Adipose tissue (tissue), 3 donors: ENCODE results near the gene CENPP. TPM values are rescaled to one million over a fixed set of nuclear protein-coding genes. Genes with fewer than 3 reads are reported as not detected.
"Not testable (repeated sequence)": the region's sequence is repeated elsewhere in the genome, so short reads cannot be mapped to it uniquely, and the experiment has no call there.

Source experiments
- H3K27ac ChIP-seq: one replicate; pipeline ENCODE4 v1.5.1; 2013; ENCODE audit warnings: low read depth, low read length
- WGBS, 3 donors: extraction: QIAGEN DNeasy Blood & Tissue Kit; methylation state at CpG; one replicate each; pipeline ENCODE4 v1.1.7; 2013; 5-methylcytosine and 5-hydroxymethylcytosine counted together
- polyA plus RNA-seq, 3 donors: library from polyadenylated mRNA; stranded (reverse); fragments of 200-250 nt; gene quantifications; one replicate each; pipeline ENCODE4 v1.2.3, GENCODE V29; 2013
- donor health status: healthy with polysubstance abuse.
- donor health status: Bipolar disorder and iron deficiency.
- donor health status: healthy.

Gene CENPP
- polyA plus RNA-seq, 3 donors: 1.3 to 2.2 (median 1.5) TPM

DNA sequence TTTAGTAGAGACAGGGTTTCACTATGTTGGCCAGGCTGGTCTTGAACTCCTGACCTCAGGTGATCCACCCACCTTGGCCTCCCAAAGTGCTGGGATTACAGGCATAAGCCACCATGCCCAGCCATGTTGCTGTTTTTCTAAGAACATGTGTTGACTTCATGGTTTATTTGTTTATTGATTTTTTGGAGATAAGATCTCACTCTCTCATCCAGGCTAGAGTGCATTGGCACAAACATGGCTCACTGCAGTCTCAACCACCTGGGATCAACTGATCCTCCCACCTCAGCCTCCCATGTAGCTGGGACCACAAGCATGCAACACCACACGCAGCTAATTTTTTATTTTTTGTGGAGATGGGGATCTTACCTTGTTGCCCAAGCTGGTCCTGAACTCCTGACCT lies 269.3 kb downstream of the CENPP start:
- H3K27ac ChIP-seq: not testable (repeated sequence)
- WGBS, 3 donors: 88 to 100% (median 90%) methylated on average over 1 of the region's 1 CpG

GRCh38 chr9:92595930-92596329 lies 270.2 kb downstream of the CENPP start:
- WGBS, 3 donors: 93 to 100% (median 96%) methylated on average over 1 of the region's 1 CpG
- H3K27ac ChIP-seq: no peak overlapping the region

GRCh38 chr9:92598382-92598781 lies 272.6 kb downstream of the CENPP start:
- H3K27ac ChIP-seq: peak overlapping the region; percentile 48
- 49 to 80% (median 75%) methylated on average over 2 of the region's 2 CpGs for WGBS, 3 donors

DNA sequence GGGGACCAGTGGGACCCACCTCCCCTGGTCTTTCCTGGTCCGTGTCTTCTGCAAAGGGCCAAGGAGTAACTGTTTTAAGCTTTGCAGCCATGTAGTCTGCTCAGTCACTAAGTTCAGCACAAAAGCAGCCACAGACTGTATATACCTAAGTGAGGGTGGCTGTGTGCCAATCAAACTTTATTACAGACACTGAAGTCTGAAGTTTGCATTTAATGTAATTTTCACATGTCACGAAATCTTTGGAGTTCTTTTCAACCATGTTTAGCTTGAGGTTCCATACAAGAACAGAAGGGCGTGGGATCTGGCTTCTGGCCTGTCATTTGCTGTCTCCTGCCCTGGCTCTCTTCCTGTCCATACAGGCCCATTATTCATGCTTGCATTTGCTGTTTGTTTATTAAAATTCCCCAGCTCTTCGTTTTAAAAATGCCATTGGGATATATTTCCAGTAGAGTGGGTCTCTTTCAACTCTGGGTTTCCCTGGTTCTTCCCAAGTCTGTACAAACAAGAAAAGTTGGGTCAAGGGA lies 274.2 kb downstream of the CENPP start:
- WGBS, 3 donors: 77 to 80% (median 79%) methylated on average over 4 of the region's 4 CpGs
- H3K27ac ChIP-seq: no peak overlapping the region

DNA sequence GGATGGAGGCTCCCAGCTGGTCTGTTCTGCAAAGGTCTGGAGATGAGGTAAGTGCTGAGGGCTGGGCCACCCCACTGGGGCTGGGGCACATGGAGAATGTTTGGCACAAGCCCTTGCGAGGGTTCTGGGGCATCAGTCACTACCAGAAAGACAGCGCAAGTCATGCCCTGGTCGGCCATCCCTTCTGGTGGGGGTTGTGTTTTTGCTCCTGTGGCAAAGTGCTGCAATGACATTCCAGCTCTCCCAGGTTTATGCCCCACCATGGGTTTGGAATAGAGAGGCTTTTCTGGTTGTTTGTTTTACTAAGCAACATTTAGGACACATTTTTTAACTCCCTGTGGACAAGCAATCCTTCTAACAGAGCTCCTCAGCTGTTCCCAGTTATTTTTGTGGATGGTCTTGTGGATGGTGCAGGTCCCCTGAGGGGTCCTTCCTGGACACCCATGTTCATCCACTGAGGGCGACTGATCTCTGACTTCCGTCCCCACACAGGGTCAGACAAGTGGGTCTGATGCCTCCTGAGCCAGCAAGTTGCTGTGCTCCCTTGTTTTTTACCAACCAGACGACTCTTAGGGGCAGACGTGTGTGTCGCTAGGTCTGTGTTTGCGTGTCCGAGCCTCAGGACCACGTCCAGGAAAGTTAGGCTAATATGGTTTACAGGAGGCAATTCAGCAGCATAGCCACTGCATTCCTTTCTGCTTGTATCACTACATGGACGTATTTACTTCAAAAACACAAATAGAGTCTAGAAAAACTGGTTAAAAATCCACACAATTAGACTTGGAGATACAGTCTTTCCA lies 274.9 kb downstream of the CENPP start:
- WGBS, 3 donors: 59 to 75% (median 60%) methylated on average over 12 of the region's 12 CpGs

GRCh38 chr9:92601451-92601850 lies 275.7 kb downstream of the CENPP start:
- WGBS, 3 donors: 73 to 84% (median 84%) methylated on average over 12 of the region's 12 CpGs
- no peak overlapping the region for H3K27ac ChIP-seq

More for the DNA sequence above, 274.9 kb downstream of the CENPP start:
- no peak overlapping the region for H3K27ac ChIP-seq

- 92 to 95% (median 93%) methylated on average over 10 of the region's 10 CpGs for WGBS, 3 donors
- no peak overlapping the region for H3K27ac ChIP-seq
Measured at GRCh38 chr9:92602413-92602812, 276.7 kb downstream of the CENPP start.

GRCh38 chr9:92603100-92603499 lies 277.3 kb downstream of the CENPP start:
- H3K27ac ChIP-seq: no peak overlapping the region
- WGBS, 3 donors: 87 to 97% (median 95%) methylated on average over 5 of the region's 5 CpGs

GRCh38 chr9:92603990-92604389 lies 278.2 kb downstream of the CENPP start:
- 83 to 97% (median 91%) methylated on average over 5 of the region's 5 CpGs for WGBS, 3 donors
- no peak overlapping the region for H3K27ac ChIP-seq

DNA sequence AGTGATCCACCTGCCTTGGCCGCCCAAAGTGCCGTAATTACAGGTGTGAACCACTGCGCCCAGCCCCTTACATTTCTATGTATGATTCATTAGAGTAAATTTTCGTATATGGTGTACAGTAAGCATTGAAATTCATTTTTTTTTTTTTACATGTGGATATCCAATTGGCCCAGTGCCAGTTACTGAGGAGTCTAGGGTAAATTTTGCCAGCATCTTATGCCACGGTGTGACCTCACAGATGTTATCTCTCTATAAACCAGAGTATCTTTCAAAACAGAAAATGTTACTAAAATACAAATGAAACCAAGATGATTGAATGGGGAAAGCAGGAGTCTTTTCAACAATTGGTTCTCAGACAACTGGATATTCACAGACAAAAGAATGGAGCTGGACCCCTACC lies 279.5 kb downstream of the CENPP start:
- WGBS, 3 donors: 86 to 96% (median 94%) methylated on average over 5 of the region's 5 CpGs

DNA sequence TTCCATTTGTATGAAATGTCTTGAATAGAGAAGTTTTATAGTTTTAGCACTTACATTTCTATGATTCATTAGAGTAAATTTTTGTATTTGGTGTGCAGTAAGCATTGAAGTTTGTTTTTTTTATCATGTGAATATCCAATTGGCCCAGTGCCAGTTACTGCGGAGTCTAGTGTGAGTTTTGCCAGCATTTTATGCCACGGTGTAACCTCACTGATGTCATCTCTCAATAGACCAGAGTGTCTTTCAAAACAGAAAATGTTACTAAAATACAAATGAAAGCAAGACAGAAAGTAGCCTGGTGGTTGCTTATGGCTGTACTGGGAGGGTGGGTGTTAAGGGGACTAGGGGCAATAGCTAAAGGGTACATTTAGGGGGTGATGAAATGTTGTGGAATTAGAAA lies 281.3 kb downstream of the CENPP start:
- no peak overlapping the region for H3K27ac ChIP-seq

More for the DNA sequence above, 279.5 kb downstream of the CENPP start:
- H3K27ac ChIP-seq: no peak overlapping the region

DNA sequence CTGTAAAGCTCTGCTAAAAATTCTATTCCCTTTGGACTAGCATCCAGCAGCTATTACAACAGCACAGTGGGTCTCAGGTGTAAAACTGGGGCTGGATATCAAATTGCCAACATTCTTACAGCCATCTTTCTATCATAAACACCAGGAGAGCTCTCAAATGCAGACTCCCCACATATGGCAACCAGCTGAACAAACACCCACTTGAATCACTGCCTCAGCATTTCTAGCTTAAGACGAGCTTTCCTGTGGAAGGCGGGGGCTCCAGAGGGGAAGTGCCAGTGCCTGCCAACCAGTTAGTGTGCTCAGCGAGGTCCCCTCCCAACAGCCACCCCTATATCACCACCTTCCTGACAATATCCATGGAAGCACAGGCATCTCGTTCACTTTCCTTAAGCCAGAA lies 282.0 kb downstream of the CENPP start:
- no peak overlapping the region for H3K27ac ChIP-seq
- 35 to 46% (median 45%) methylated on average over 4 of the region's 4 CpGs for WGBS, 3 donors

More for the DNA sequence above, 281.3 kb downstream of the CENPP start:
- 17 to 31% (median 30%) methylated on average over 2 of the region's 2 CpGs for WGBS, 3 donors

GRCh38 chr9:92608241-92608908 lies 282.6 kb downstream of the CENPP start:
- WGBS, 3 donors: 45 to 71% (median 70%) methylated on average over 10 of the region's 10 CpGs
- H3K27ac ChIP-seq: no peak overlapping the region

DNA sequence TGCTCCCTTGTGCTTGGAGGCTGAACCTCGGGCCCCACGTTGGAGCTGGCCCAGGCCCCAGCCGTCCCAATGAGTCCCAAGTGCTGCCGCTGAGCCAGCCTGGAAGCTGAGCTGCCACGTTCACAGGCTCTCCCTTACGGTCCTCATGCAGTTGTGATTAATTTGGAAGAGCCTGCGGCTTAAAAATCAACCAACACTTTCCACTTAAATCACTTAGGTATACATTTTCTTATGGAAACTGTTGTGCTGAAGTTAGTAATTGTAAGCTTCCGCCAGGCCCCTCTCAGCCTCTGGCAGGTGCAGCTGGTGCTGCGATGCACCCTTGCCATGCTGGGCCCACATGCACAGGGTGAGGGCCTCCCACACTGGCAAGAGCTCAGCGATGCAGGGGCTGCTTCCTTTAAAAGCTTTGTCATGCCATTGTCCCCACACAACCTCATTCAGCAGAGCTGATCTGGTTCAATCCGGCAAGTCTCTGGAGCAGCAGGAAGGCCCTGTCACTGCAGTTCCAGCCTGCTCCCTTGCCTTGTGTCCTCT lies 283.2 kb downstream of the CENPP start:
- WGBS, 3 donors: 54 to 67% (median 59%) methylated on average over 11 of the region's 11 CpGs

DNA sequence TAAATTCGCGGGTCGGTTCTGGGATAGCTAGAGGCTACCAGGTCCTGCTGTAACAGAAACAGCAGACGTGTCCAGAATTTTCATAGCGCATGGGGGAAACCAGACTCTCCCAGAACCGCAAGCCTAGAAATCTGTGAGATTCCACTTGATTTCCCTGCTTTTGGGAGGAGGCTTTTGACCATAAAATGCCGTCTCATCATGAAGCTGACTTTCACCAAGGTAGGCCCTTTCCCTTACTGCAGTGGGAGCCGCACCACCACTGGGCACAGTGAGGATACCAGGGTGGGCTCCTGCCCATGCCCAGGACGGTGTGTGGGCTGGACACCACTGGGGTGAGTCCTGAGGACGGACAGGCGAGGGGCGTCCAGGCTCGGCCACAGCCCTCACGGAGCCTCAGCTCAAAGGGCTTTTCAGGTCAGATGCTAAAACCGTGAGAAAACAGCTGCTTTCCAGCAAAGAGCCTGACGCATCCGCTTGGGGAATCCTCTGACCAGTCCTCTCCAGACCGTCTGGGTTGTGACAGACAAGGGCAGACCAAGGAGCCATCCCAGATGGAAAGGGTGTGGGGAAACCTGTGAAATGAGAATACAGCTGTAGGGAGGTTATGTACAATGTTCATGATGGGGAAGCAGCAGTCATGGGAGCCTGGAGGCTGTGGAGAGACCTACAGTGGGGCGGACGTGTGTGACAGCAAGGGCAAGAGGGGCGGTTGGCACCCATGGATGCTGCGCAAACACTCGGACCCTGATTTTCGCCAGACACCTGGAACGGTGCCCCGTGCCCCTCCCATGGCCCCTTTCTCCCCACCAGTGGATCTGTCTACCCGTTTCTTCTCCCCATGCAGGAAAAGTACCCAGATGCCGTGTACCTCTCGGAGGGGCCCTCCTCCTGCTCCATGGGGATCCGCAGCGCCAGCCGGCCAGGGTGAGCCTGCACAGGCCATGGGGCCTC lies 285.0 kb downstream of the CENPP start:
- WGBS, 3 donors: 83 to 93% (median 92%) methylated on average over 32 of the region's 32 CpGs
- H3K27ac ChIP-seq: no peak overlapping the region

More for the DNA sequence above, 283.2 kb downstream of the CENPP start:
- H3K27ac ChIP-seq: no peak overlapping the region

- WGBS, 3 donors: 79 to 91% (median 87%) methylated on average over 10 of the region's 10 CpGs
- H3K27ac ChIP-seq: no peak overlapping the region
Measured at GRCh38 chr9:92611621-92612285, 286.0 kb downstream of the CENPP start.

DNA sequence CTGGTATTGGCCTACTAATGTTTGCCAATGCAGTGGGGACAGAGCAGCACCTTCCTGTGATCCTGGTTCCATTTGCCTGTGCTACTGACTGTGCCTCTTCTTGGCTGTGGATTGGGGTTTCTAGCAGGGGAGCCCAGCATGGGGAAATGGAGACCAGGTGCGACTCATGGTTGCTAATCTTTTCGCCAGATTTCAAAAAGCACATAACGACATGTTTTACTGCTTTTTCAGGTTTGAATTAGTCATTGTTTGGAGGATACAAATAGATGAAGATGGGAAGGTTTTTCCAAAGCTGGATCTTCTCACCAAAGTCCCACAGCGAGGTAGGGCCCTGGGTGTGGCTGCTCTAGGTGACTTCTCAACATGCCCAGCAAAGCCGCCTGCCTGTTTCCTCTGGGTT lies 286.5 kb downstream of the CENPP start:
- H3K27ac ChIP-seq: no peak overlapping the region
- 92 to 96% (median 95%) methylated on average over 5 of the region's 5 CpGs for WGBS, 3 donors

DNA sequence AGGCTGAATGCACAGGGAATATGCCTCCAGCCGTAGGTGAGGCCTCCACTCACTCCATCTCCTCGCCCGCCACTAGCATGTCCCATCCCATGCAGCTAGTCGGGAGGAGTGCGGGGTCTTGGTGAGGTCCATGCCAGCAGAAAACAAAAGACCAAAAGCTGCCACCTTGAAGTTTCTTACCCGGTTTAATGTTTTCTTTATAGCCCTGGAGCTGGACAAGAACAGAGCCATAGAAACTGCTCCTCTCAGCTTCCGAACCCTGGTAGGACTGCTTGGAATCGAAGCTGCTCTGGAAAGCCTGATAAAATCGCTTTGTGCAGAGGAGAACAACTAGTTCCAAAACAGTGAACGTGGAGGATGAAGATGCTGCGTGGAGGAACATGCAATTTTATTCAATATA lies 287.1 kb downstream of the CENPP start:
- no peak overlapping the region for H3K27ac ChIP-seq
- 88 to 95% (median 93%) methylated on average over 11 of the region's 11 CpGs for WGBS, 3 donors
